ENCODE results near the gene CD6.

DNA sequence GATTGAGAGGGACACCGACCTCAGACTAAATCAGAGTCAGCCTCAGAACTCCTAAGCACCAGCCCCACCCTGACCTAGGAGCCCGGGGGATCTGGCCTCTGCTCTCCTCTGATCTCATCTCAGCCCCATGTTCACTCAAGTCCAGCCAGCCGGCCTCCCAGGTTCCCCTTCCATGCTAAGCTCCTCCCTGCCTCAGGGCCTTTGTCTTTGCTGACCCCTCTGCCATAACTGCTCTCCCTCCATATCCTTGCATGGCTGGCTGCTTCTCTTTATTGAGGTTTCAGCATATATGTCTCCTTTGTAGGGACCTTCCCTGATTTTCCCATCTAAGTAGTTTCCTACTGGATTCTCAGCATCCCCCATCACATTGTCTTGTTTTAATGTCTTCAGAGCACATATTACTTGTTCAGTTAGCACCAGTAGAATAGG lies 18.7 kb upstream of the CD6 start:
- TF ChIP-seq, protein P1, sequence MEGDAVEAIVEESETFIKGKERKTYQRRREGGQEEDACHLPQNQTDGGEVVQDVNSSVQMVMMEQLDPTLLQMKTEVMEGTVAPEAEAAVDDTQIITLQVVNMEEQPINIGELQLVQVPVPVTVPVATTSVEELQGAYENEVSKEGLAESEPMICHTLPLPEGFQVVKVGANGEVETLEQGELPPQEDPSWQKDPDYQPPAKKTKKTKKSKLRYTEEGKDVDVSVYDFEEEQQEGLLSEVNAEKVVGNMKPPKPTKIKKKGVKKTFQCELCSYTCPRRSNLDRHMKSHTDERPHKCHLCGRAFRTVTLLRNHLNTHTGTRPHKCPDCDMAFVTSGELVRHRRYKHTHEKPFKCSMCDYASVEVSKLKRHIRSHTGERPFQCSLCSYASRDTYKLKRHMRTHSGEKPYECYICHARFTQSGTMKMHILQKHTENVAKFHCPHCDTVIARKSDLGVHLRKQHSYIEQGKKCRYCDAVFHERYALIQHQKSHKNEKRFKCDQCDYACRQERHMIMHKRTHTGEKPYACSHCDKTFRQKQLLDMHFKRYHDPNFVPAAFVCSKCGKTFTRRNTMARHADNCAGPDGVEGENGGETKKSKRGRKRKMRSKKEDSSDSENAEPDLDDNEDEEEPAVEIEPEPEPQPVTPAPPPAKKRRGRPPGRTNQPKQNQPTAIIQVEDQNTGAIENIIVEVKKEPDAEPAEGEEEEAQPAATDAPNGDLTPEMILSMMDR (IDR thresholded peaks at IDR 0.05) = no peak
- no peak for TF ChIP-seq EZH2 (IDR thresholded peaks at IDR 0.05)
